Nucleus accumbens (tissue), 56 donors: ENCODE measurements around the gene FDPS.
A peak's percentile ranks its signal among the peaks of the same experiment; 100 is the strongest.
"Not testable (repeated sequence)": the region's sequence is repeated elsewhere in the genome, so short reads cannot be mapped to it uniquely, and the experiment has no call there.

ENCODE experiments used
- DNase-seq, 56 donors: peaks; one replicate each; lab custom pipeline; 2025; lab: John Stamatoyannopoulos, UW

FDPS gene

GRCh38 chr1:155313261-155313660 is 4.6 kb downstream of the FDPS start:
- DNase-seq: peak in 7 of 56 donors; percentile 6 to 38 (median 20)

GRCh38 chr1:155316922-155317321 is 8.3 kb downstream of the FDPS start:
- no peak for DNase-seq

GRCh38 chr1:155318082-155318481 is 9.4 kb downstream of the FDPS start:
- DNase-seq: no peak

GRCh38 chr1:155319536-155319935 is 10.9 kb downstream of the FDPS start:
- no peak for DNase-seq

- no peak for DNase-seq
Observed at GRCh38 chr1:155320252-155320651, 11.6 kb downstream of the FDPS start.

- DNase-seq: peak in 54 of 56 donors; percentile 21 to 91 (median 74)
Observed at GRCh38 chr1:155320661-155321617, 12.3 kb downstream of the FDPS start, which contains the start of gene RUSC1. RUSC1 (plus strand) TSS chr1:155320894; CDS start chr1:155321774, 880 bp downstream.

GRCh38 chr1:155321639-155322503 is 13.2 kb downstream of the FDPS start:
- DNase-seq: peak in 2 of 56 donors; percentile 37 to 47

- DNase-seq: peak in 7 of 56 donors; percentile 37 to 55 (median 43)
Observed at GRCh38 chr1:155322571-155322952, 13.9 kb downstream of the FDPS start.

GRCh38 chr1:155322953-155323728 is 14.5 kb downstream of the FDPS start:
- peak in 54 of 56 donors; percentile 39 to 90 (median 74) for DNase-seq

- DNase-seq: peak in 49 of 56 donors; percentile 38 to 84 (median 70)
Observed at GRCh38 chr1:155323729-155324036, 15.0 kb downstream of the FDPS start.

- peak; percentile 54 to 96 (median 90) for DNase-seq
Observed at GRCh38 chr1:155324037-155324716, 15.5 kb downstream of the FDPS start.

- DNase-seq: peak in 6 of 56 donors; percentile 14 to 54 (median 37)
Observed at GRCh38 chr1:155324717-155325602, 16.3 kb downstream of the FDPS start.

GRCh38 chr1:155325603-155325893 is 16.9 kb downstream of the FDPS start:
- no peak for DNase-seq

GRCh38 chr1:155326020-155326526 is 17.4 kb downstream of the FDPS start:
- no peak for DNase-seq

- DNase-seq: no peak
Observed at GRCh38 chr1:155326631-155327037, 18.0 kb downstream of the FDPS start.

GRCh38 chr1:155327981-155328380 is 19.3 kb downstream of the FDPS start:
- DNase-seq: no peak

- DNase-seq: not testable (repeated sequence)
Observed at GRCh38 chr1:155328856-155329255, 20.2 kb downstream of the FDPS start.

GRCh38 chr1:155329980-155330598 is 21.4 kb downstream of the FDPS start:
- DNase-seq: no peak
